ENCODE data around the gene XPO1. TPM values are rescaled to one million over a fixed set of nuclear protein-coding genes. Genes with fewer than 3 reads are reported as not detected.

The XPO1 gene
- total and polyA plus RNA-seq, 2 donors (not counting 3 experiments of a cell fraction or from before 2014, with no cell fraction given) = 46.7 to 166 TPM

DNA sequence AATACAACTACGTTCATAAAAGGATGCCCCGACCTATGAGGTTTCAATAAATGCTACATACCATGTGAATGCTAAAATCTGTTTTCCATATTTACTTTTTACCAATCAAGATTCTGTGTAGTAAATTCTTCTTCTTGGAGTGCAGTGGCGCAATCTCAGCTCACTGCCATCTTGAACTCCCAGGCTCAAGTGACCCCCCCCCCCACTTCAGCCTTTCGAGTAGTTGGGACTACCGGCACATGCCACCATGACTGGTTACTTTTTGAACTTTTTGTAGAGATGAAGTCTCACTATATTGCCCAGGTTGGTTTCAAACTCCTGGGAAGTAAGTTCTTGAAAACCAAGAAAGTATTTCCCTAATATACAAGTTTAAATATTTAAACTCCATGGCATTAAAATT is 52.9 kb downstream of the XPO1 start:
- H2AFZ ChIP-seq (ENCODE audit: low read depth, low read length) = no peak overlapping the region
- no peaks in the 10 kb centered on the region for H3K9me3 ChIP-seq (replicated peaks; ENCODE audit: control insufficient read depth, insufficient read depth, low read length)
- H3K9ac ChIP-seq (replicated peaks; ENCODE audit: extremely low read depth, insufficient read depth, low read length) = no peak overlapping the region
- H3K27ac ChIP-seq (ENCODE audit: insufficient read depth, low read depth, low read length) = no peak overlapping the region
- TF ChIP-seq FOS (IDR thresholded peaks at IDR 0.05; ENCODE audit: borderline replicate concordance, insufficient read depth, low read length) (no peak), POLR2A (IDR thresholded peaks at IDR 0.05; ENCODE audit: low read depth, low read length) (no peak), POLR2AphosphoS5 (IDR thresholded peaks at IDR 0.05; ENCODE audit: insufficient read depth, low read depth, low read length) (no peak), MYC (IDR thresholded peaks at IDR 0.05; ENCODE audit: low read depth, low read length) (no peak)
- TF ChIP-seq, protein P1, sequence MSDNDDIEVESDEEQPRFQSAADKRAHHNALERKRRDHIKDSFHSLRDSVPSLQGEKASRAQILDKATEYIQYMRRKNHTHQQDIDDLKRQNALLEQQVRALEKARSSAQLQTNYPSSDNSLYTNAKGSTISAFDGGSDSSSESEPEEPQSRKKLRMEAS (IDR thresholded peaks at IDR 0.05; ENCODE audit: insufficient read depth, insufficient read length) = no peak
- FAIRE-seq (no peak), DNase-seq (ENCODE audit: low read depth, low spot score) (no peak)
- ChIA-PET POLR2A (interaction anchor here (0.8 kb wide), 1 partner anchor 133 kb away, joined by 5 read pairs; no protein-coding TSS in a partner anchor), CTCF (interaction anchor here (0.6 kb wide), 1 partner anchor 65 kb away, joined by 3 read pairs; no protein-coding TSS in a partner anchor)
- peaks cover 5% of the 10 kb centered on the region for H4K20me1 ChIP-seq (replicated peaks; ENCODE audit: control insufficient read depth, extremely low read depth, insufficient read depth, low read length)
- BruUV-seq (replicated peaks) = no TSS peak
- H3K36me3 ChIP-seq (ENCODE audit: control insufficient read depth in 2 of 2, extremely low read depth in 1 of 2, insufficient read depth in 2 of 2, low read length in 2 of 2) = peaks cover 8 to 26% of the 10 kb centered on the region in 2 experiments
- intact Hi-C loops (cut with micrococcal nuclease) (no loop called here), dilution Hi-C loops (cut with MboI; ENCODE audit: extremely low pct_ligation_motif_present, low sequenced_read_pairs) (no loop called here)
- no peak overlapping the region for H3K4me3 ChIP-seq (replicated peaks in 1 of 3; ENCODE audit: insufficient read depth in 1 of 3, low read depth in 1 of 3, low read length in 3 of 3)
- no peaks in the 10 kb centered on the region for H3K9me1 ChIP-seq (replicated peaks; ENCODE audit: control insufficient read depth, extremely low read depth, insufficient read depth, low read length)
- peaks cover 20% of the 10 kb centered on the region for H3K79me2 ChIP-seq (ENCODE audit: control insufficient read depth, insufficient read depth, low read length)
- no peaks in the 10 kb centered on the region for H3K27me3 ChIP-seq (ENCODE audit: control insufficient read depth in 2 of 2, insufficient read depth in 2 of 2, low read length in 2 of 2)
- H3K4me1 ChIP-seq (ENCODE audit: control insufficient read depth, extremely low read depth, insufficient read depth, low read length) = no peaks in the 10 kb centered on the region
- no peak overlapping the region for H3K4me2 ChIP-seq (ENCODE audit: insufficient read depth, low read length)

- intact Hi-C loops (cut with micrococcal nuclease) = no loop called here
- Histone ChIP-seq H3K4me2 (ENCODE audit: insufficient read depth, low read length) (no peak overlapping the region), H3K36me3 (ENCODE audit: control insufficient read depth in 2 of 2, extremely low read depth in 1 of 2, insufficient read depth in 2 of 2, low read length in 2 of 2) (peaks cover 8 to 23% of the 10 kb centered on the region in 2 experiments), H3K79me2 (ENCODE audit: control insufficient read depth, insufficient read depth, low read length) (no peaks in the 10 kb centered on the region), H4K20me1 (replicated peaks; ENCODE audit: control insufficient read depth, extremely low read depth, insufficient read depth, low read length) (peaks cover 4% of the 10 kb centered on the region), H3K4me3 (replicated peaks in 1 of 3; ENCODE audit: insufficient read depth in 1 of 3, low read depth in 1 of 3, low read length in 3 of 3) (no peak overlapping the region), H3K9me1 (replicated peaks; ENCODE audit: control insufficient read depth, extremely low read depth, insufficient read depth, low read length) (no peaks in the 10 kb centered on the region), H3K9ac (replicated peaks; ENCODE audit: extremely low read depth, insufficient read depth, low read length) (no peak overlapping the region), H3K9me3 (replicated peaks; ENCODE audit: control insufficient read depth, insufficient read depth, low read length) (no peaks in the 10 kb centered on the region), H3K27ac (ENCODE audit: insufficient read depth, low read depth, low read length) (no peak overlapping the region), H3K4me1 (ENCODE audit: control insufficient read depth, extremely low read depth, insufficient read depth, low read length) (no peaks in the 10 kb centered on the region), H2AFZ (ENCODE audit: low read depth, low read length) (no peak overlapping the region), H3K27me3 (ENCODE audit: control insufficient read depth in 2 of 2, insufficient read depth in 2 of 2, low read length in 2 of 2) (no peaks in the 10 kb centered on the region)
- ChIA-PET POLR2A (no interaction called here), CTCF (no interaction called here)
- no peak for DNase-seq (ENCODE audit: low read depth, low spot score)
- dilution Hi-C loops (cut with MboI; ENCODE audit: extremely low pct_ligation_motif_present, low sequenced_read_pairs) = no loop called here
- FAIRE-seq = no peak
- TF ChIP-seq POLR2AphosphoS5 (IDR thresholded peaks at IDR 0.05; ENCODE audit: insufficient read depth, low read depth, low read length) = no peak
- no peak for TF ChIP-seq EZH2 (IDR thresholded peaks at IDR 0.05; ENCODE audit: borderline replicate concordance, low read depth, low read length, severe bottlenecking)
- TF ChIP-seq, protein P1 (IDR thresholded peaks at IDR 0.05; ENCODE audit: insufficient read depth, insufficient read length) = no peak
- TF ChIP-seq GATA2 (IDR thresholded peaks at IDR 0.05; ENCODE audit: insufficient read depth, insufficient read length, low read depth, low read length) = no peak
- TF ChIP-seq MYC (IDR thresholded peaks at IDR 0.05; ENCODE audit: low read depth, low read length) = no peak
- no peak for TF ChIP-seq FOS (IDR thresholded peaks at IDR 0.05; ENCODE audit: borderline replicate concordance, insufficient read depth, low read length)
- no peak for TF ChIP-seq POLR2A (IDR thresholded peaks at IDR 0.05; ENCODE audit: low read depth, low read length)
- TF ChIP-seq, protein P2, sequence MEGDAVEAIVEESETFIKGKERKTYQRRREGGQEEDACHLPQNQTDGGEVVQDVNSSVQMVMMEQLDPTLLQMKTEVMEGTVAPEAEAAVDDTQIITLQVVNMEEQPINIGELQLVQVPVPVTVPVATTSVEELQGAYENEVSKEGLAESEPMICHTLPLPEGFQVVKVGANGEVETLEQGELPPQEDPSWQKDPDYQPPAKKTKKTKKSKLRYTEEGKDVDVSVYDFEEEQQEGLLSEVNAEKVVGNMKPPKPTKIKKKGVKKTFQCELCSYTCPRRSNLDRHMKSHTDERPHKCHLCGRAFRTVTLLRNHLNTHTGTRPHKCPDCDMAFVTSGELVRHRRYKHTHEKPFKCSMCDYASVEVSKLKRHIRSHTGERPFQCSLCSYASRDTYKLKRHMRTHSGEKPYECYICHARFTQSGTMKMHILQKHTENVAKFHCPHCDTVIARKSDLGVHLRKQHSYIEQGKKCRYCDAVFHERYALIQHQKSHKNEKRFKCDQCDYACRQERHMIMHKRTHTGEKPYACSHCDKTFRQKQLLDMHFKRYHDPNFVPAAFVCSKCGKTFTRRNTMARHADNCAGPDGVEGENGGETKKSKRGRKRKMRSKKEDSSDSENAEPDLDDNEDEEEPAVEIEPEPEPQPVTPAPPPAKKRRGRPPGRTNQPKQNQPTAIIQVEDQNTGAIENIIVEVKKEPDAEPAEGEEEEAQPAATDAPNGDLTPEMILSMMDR (IDR thresholded peaks at IDR 0.05; ENCODE audit: extremely low read depth in 1 of 2, insufficient read depth in 1 of 2, low read depth in 1 of 2, low read length in 2 of 2) = no peak
- TF ChIP-seq JUN (IDR thresholded peaks at IDR 0.05; ENCODE audit: borderline replicate concordance, insufficient read depth, insufficient read length, low read depth) = no peak
- BruUV-seq (replicated peaks) = TSS peak; percentile 64
Observed at GRCh38 chr2:61478086-61478485, 60.1 kb downstream of the XPO1 start.
